HCT116 (cell line): ENCODE data around the gene PTPRR. TPM values are rescaled to one million over a fixed set of nuclear protein-coding genes. Genes with fewer than 3 reads are reported as not detected.

ENCODE experiments used
- ATAC-seq: fragments of 200-7000 bp; cut with Tn5 transposase; 2 replicates; pipeline ENCODE4 v1.9.1; 2020; ENCODE audit warnings: mild to moderate bottlenecking, moderate library complexity
- BruUV-seq: library from RNA; stranded (reverse); fragments of 400-500 nt; replicated peaks from 2 replicates; lab custom pipeline; 2021; lab: Mats Ljungman, UMichigan
- CTCF ChIA-PET: fragments of 300-600 bp; sonication (Branson Sonifier 250); formaldehyde crosslinking; loops from one replicate; lab custom pipeline; 2021; ENCODE audit warnings: antibody characterized with exemption; lab: Charles Lee
- POLR2A ChIA-PET: fragments of 300-600, 350-600 bp; sonication (Branson Sonifier 250); formaldehyde crosslinking; loops from one replicate; lab custom pipeline; 2021; ENCODE audit warnings: antibody characterized with exemption; lab: Charles Lee
- RAD21 ChIA-PET, 2 experiments: fragments of 300-600 bp; sonication (Branson Sonifier 250); formaldehyde crosslinking; loops; one replicate each; lab custom pipeline; 2023; ENCODE audit warnings: low total read pairs in 2 of 2; ENCODE audit not compliant: uncharacterized antibody in 2 of 2, unreplicated experiment in 2 of 2, low non-redundant PET in 1 of 2; lab: Charles Lee
- DNase-seq: peaks from one replicate; pipeline ENCODE4 v3.0.0-alpha.2; 2010; ENCODE audit warnings: low read depth, low spot score
- H2AFZ ChIP-seq: fragments of 200-600 bp; shearing (Covaris generic), sonication (generic); 2 replicates; pipeline ENCODE4 v1.6.1; 2017; ENCODE audit warnings: low read depth, mixed run types, mixed read lengths, antibody characterized with exemption, low read length; ENCODE audit not compliant: poor library complexity, severe bottlenecking
- H3K27ac ChIP-seq: 2 replicates; pipeline ENCODE4 v1.5.1; 2012; ENCODE audit warnings: low read depth, low read length
- H3K27me3 ChIP-seq: fragments of 200-600 bp; sonication (generic); 2 replicates; pipeline ENCODE4 v1.6.1; 2016; ENCODE audit warnings: mixed run types, low read length, mixed read lengths; ENCODE audit not compliant: insufficient read depth
- H3K36me3 ChIP-seq, 2 experiments: fragments of 200-500 bp in 1 of 2; fragments of 200-600 bp in 1 of 2; sonication (Bioruptor generic) in 1 of 2; sonication (generic) in 1 of 2; 2 replicates each; pipeline versions ENCODE4 v1.5.1 to v1.6.1; 2014 to 2016; ENCODE audit warnings: low read length in 2 of 2, inconsistent platforms in 1 of 2, mixed read lengths in 1 of 2, mixed run types in 1 of 2; ENCODE audit not compliant: insufficient read depth in 2 of 2, control insufficient read depth in 1 of 2
- H3K4me1 ChIP-seq, 2 experiments: fragments of 200-600 bp in 1 of 2; sonication (generic) in 1 of 2; 2 replicates each; pipeline versions ENCODE4 v1.5.1 to v1.6.1; 2012 to 2017; ENCODE audit warnings: low read length in 2 of 2, inconsistent platforms in 1 of 2, mild to moderate bottlenecking in 1 of 2, mixed read lengths in 1 of 2, mixed run types in 1 of 2, moderate library complexity in 1 of 2; ENCODE audit not compliant: insufficient read depth in 2 of 2, control insufficient read depth in 1 of 2
- H3K4me2 ChIP-seq: fragments of 200-600 bp; sonication (generic); 2 replicates; pipeline ENCODE4 v1.6.1; 2017; ENCODE audit warnings: mixed run types, low read length, mixed read lengths
- H3K4me3 ChIP-seq, 2 experiments: fragments of 200-600 bp in 1 of 2; sonication (generic) in 1 of 2; replicated peaks in 1 of 2; 2 replicates each; pipeline ENCODE4 v1.5.1; 2011 to 2016; ENCODE audit warnings: low read length in 2 of 2, control low read depth in 1 of 2, low read depth in 1 of 2, mild to moderate bottlenecking in 1 of 2, mixed read lengths in 1 of 2, mixed run types in 1 of 2
- H3K79me2 ChIP-seq: fragments of 200-600 bp; sonication (generic); 2 replicates; pipeline ENCODE4 v1.6.1; 2017; ENCODE audit warnings: mild to moderate bottlenecking, mixed run types, low read length, moderate library complexity, mixed read lengths; ENCODE audit not compliant: insufficient read depth
- H3K9ac ChIP-seq: fragments of 200-600 bp; sonication (generic); 2 replicates; pipeline ENCODE4 v1.6.1; 2016; ENCODE audit warnings: low read length, mixed read lengths
- H3K9me2 ChIP-seq: fragments of 200-600 bp; sonication (generic), shearing (Covaris generic); 2 replicates; pipeline ENCODE4 v1.6.1; 2017; ENCODE audit warnings: mixed run types, mild to moderate bottlenecking, moderate library complexity; ENCODE audit not compliant: insufficient read depth
- H3K9me3 ChIP-seq, 2 experiments: fragments of 200-500 bp in 1 of 2; fragments of 200-600 bp in 1 of 2; sonication (Bioruptor generic) in 1 of 2; sonication (generic) in 1 of 2; 2 replicates each; pipeline ENCODE4 v1.6.1; 2014 to 2017; ENCODE audit warnings: low read length in 2 of 2, mixed read lengths in 2 of 2, inconsistent platforms in 1 of 2, low read depth in 1 of 2, mild to moderate bottlenecking in 1 of 2, mixed run types in 1 of 2, moderate library complexity in 1 of 2; ENCODE audit not compliant: control insufficient read depth in 1 of 2, insufficient read depth in 1 of 2
- H4K20me1 ChIP-seq: fragments of 200-600 bp; sonication (generic), shearing (Covaris generic); 2 replicates; pipeline ENCODE4 v1.6.1; 2017; ENCODE audit warnings: mixed run types, mild to moderate bottlenecking, moderate library complexity; ENCODE audit not compliant: insufficient read depth
- CEBPB ChIP-seq: IDR thresholded peaks from 2 replicates; pipeline ENCODE4 v1.6.1; 2012; ENCODE audit warnings: low read depth
- EGR1 ChIP-seq: IDR thresholded peaks from 2 replicates; pipeline ENCODE4 v1.6.1; 2012; ENCODE audit warnings: low read depth
- ELF1 ChIP-seq: IDR thresholded peaks from 2 replicates; pipeline ENCODE4 v1.6.1; 2012; ENCODE audit warnings: low read depth, borderline replicate concordance
- EZH2 ChIP-seq: fragments of 200-600 bp; sonication (generic); IDR thresholded peaks from 2 replicates; pipeline ENCODE4 v1.6.1; 2017; ENCODE audit warnings: antibody characterized with exemption, mixed run types
- FOSL1 ChIP-seq: IDR thresholded peaks from 2 replicates; pipeline ENCODE4 v1.6.1; 2012; ENCODE audit warnings: low read depth
- JUND ChIP-seq: IDR thresholded peaks from 2 replicates; pipeline ENCODE4 v1.6.1; 2012
- POLR2AphosphoS5 ChIP-seq: IDR thresholded peaks from 2 replicates; pipeline ENCODE4 v1.6.1; 2011; ENCODE audit warnings: mild to moderate bottlenecking, low read depth, low read length, moderate library complexity
- RAD21 ChIP-seq: IDR thresholded peaks from 2 replicates; pipeline ENCODE4 v1.6.1; 2012; ENCODE audit warnings: low read depth, mild to moderate bottlenecking
- SIN3A ChIP-seq: IDR thresholded peaks from 2 replicates; pipeline ENCODE4 v1.6.1; 2012; ENCODE audit warnings: low read depth
- SP1 ChIP-seq: IDR thresholded peaks from 2 replicates; pipeline ENCODE4 v1.6.1; 2012; ENCODE audit warnings: low read depth
- TCF7L2 ChIP-seq: IDR thresholded peaks from 2 replicates; pipeline ENCODE4 v1.7.0; 2011; ENCODE audit warnings: borderline replicate concordance, inconsistent platforms; ENCODE audit not compliant: insufficient read depth, insufficient read length; ENCODE audit errors: extremely low read depth
- YY1 ChIP-seq: IDR thresholded peaks from 2 replicates; pipeline ENCODE4 v1.6.1; 2011; ENCODE audit warnings: low read length, low read depth, moderate library complexity, mild to moderate bottlenecking; ENCODE audit not compliant: insufficient replicate concordance; ENCODE audit errors: extremely low read depth
- ZNF274 ChIP-seq: fragments of 200-500 bp; sonication (Bioruptor generic); IDR thresholded peaks from 2 replicates; pipeline ENCODE4 v1.6.1; 2014; ENCODE audit warnings: mild to moderate bottlenecking, low read depth, low read length, inconsistent platforms
- intact Hi-C: fragments of 100-400 bp; cut with micrococcal nuclease; formaldehyde crosslinking; loops from 2 replicates; pipeline ENCODE4 v1.10.0; 2022
- total RNA-seq: library from RNA; stranded (reverse); gene quantifications from one replicate; pipeline ENCODE4 v1.2.1, GENCODE V29; 2021; ENCODE audit not compliant: unreplicated experiment
- TF ChIP-seq, protein P1 (sequence below): IDR thresholded peaks from 2 replicates; pipeline ENCODE4 v1.6.1; 2012
- TF ChIP-seq, protein P2 (sequence below): IDR thresholded peaks from 2 replicates; pipeline ENCODE4 v1.6.1; 2012; ENCODE audit warnings: low read depth
- TF ChIP-seq, protein P3 (sequence below): IDR thresholded peaks from 2 replicates; pipeline ENCODE4 v1.6.1; 2012

Gene PTPRR
- total RNA-seq, 1 experiment from 2014 or later, result 0.27 TPM

DNA sequence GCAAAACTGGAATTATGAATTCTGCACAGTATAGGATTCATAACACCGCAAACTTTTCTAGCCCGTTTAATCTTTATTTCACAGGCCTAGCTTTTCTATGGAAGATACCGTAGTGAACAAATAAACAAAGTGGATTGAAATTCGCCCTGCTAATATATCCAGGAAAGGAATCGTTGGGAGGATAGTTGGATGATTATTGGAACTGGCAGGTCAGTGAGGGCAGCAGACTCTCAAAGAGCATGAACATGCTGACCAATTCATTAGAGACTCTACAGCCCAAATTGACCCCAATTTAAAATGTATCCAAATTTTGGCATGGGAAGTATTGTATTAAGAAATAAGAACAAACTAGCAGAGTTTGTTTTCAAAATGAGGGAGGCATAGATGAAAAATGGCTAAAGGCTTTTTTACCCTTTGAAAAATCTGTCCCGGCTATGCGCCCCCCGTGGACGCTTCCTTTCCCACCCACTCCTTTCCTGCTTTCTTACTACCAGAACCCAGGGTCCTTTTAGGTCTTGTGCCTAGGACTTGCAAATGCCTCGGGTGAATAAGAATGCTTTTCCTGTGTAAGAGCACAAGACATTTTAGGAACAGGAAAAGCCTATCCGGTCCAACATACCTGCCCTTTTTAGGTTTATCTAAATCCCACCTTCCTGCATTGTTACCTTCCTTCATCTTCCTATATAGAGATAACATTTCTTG lies 198.7 kb downstream of the PTPRR start:
- Histone ChIP-seq H3K4me3 (no peak overlapping the region), H2AFZ (no peak overlapping the region)
- DNase-seq (no peak), ATAC-seq (no peak)
- TF ChIP-seq EGR1 (no peak), TCF7L2 (no peak), SP1 (no peak)
- TF ChIP-seq, all 23 proteins: peak for 0
- no peak overlapping the region for H3K9ac ChIP-seq
- no peaks in the 10 kb centered on the region for H3K36me3 ChIP-seq
- no peak overlapping the region for H3K27ac ChIP-seq
- ChIA-PET CTCF (interaction anchor here (0.9 to 1.5 kb wide), 2 partner anchors 110 to 842 kb away, joined by 3 to 4 read pairs; no protein-coding TSS in a partner anchor), RAD21 (no interaction called here), POLR2A (no interaction called here)
- H3K9me3 ChIP-seq, result no peaks in the 10 kb centered on the region
- no peaks in the 10 kb centered on the region for H3K27me3 ChIP-seq
- no peaks in the 10 kb centered on the region for H3K9me2 ChIP-seq
- no peaks in the 10 kb centered on the region for H3K4me1 ChIP-seq
- intact Hi-C loops, result loop anchor here (2.0 to 10.0 kb wide), 2 partner anchors 843 to 1057 kb away; no protein-coding TSS in a partner anchor
- no peaks in the 10 kb centered on the region for H4K20me1 ChIP-seq
- no peak overlapping the region for H3K4me2 ChIP-seq
- no peaks in the 10 kb centered on the region for H3K79me2 ChIP-seq
- BruUV-seq, result no TSS peak

DNA sequence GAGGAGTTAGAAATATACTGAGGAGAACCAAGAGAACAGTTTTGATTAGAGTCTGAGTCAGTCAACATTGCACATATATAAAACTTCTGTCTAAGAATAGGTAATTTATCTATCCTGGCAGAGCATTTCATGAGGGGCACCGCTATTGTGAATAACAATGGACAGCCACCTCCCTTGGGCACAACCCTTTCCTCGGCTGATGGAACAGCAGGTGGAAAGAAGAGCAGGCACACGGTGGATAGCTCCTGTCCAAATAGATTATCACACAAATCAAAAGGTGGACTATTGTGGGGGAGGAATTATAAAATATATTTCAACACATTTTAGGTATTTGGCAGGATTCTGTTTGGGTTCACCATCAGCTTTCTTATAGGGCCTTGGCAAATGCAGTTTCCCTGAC lies 199.3 kb downstream of the PTPRR start:
- intact Hi-C loops, result loop anchor here (2.0 to 10.0 kb wide), 2 partner anchors 842 to 1056 kb away; no protein-coding TSS in a partner anchor
- no peak overlapping the region for H2AFZ ChIP-seq
- H3K27ac ChIP-seq, result no peak overlapping the region
- H3K9me2 ChIP-seq, result no peaks in the 10 kb centered on the region
- DNase-seq (no peak), ATAC-seq (no peak)
- H3K79me2 ChIP-seq, result no peaks in the 10 kb centered on the region
- no peaks in the 10 kb centered on the region for H3K4me1 ChIP-seq
- H3K4me2 ChIP-seq, result no peak overlapping the region
- H4K20me1 ChIP-seq, result no peaks in the 10 kb centered on the region
- no peak for TF ChIP-seq SIN3A
- TF ChIP-seq EGR1, result no peak
- no peak for TF ChIP-seq SP1
- TF ChIP-seq YY1, result no peak
- TF ChIP-seq, protein P1, sequence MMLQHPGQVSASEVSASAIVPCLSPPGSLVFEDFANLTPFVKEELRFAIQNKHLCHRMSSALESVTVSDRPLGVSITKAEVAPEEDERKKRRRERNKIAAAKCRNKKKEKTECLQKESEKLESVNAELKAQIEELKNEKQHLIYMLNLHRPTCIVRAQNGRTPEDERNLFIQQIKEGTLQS, result no peak
- no peak for TF ChIP-seq EZH2
- no peak for TF ChIP-seq FOSL1
- no peak for TF ChIP-seq CEBPB
- no peak for TF ChIP-seq POLR2AphosphoS5
- no peak for TF ChIP-seq ELF1
- TF ChIP-seq, protein P2, sequence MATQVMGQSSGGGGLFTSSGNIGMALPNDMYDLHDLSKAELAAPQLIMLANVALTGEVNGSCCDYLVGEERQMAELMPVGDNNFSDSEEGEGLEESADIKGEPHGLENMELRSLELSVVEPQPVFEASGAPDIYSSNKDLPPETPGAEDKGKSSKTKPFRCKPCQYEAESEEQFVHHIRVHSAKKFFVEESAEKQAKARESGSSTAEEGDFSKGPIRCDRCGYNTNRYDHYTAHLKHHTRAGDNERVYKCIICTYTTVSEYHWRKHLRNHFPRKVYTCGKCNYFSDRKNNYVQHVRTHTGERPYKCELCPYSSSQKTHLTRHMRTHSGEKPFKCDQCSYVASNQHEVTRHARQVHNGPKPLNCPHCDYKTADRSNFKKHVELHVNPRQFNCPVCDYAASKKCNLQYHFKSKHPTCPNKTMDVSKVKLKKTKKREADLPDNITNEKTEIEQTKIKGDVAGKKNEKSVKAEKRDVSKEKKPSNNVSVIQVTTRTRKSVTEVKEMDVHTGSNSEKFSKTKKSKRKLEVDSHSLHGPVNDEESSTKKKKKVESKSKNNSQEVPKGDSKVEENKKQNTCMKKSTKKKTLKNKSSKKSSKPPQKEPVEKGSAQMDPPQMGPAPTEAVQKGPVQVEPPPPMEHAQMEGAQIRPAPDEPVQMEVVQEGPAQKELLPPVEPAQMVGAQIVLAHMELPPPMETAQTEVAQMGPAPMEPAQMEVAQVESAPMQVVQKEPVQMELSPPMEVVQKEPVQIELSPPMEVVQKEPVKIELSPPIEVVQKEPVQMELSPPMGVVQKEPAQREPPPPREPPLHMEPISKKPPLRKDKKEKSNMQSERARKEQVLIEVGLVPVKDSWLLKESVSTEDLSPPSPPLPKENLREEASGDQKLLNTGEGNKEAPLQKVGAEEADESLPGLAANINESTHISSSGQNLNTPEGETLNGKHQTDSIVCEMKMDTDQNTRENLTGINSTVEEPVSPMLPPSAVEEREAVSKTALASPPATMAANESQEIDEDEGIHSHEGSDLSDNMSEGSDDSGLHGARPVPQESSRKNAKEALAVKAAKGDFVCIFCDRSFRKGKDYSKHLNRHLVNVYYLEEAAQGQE, result no peak
- no peak for TF ChIP-seq ZNF274
- TF ChIP-seq RAD21, result no peak
- TF ChIP-seq, protein P3, sequence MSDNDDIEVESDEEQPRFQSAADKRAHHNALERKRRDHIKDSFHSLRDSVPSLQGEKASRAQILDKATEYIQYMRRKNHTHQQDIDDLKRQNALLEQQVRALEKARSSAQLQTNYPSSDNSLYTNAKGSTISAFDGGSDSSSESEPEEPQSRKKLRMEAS, result no peak
- TF ChIP-seq JUND, result no peak
- ChIA-PET RAD21 (no interaction called here), POLR2A (no interaction called here), CTCF (interaction anchor here (0.9 to 2.4 kb wide), 4 partner anchors 110 to 842 kb away, joined by 3 to 11 read pairs (median 4); no protein-coding TSS in a partner anchor)
- no peak overlapping the region for H3K4me3 ChIP-seq
- no peaks in the 10 kb centered on the region for H3K36me3 ChIP-seq
- H3K9ac ChIP-seq, result no peak overlapping the region
- no peaks in the 10 kb centered on the region for H3K27me3 ChIP-seq
- BruUV-seq, result no TSS peak
- H3K9me3 ChIP-seq, result no peaks in the 10 kb centered on the region
